Panc1 (cell line): ENCODE results near the gene CCDC85C. TPM values are rescaled to one million over a fixed set of nuclear protein-coding genes. Genes with fewer than 3 reads are reported as not detected.

ENCODE experiments used
- ATAC-seq: fragments of 200-7000 bp; cut with Tn5 transposase; 2 replicates; pipeline ENCODE4 v1.9.1; 2020; ENCODE audit warnings: mild to moderate bottlenecking, moderate library complexity
- BruUV-seq: library from RNA; stranded (reverse); fragments of 400-500 nt; replicated peaks from 2 replicates; lab custom pipeline; 2021; lab: Mats Ljungman, UMichigan
- CTCF ChIA-PET: fragments of 300-600 bp; sonication (Branson Sonifier 250); formaldehyde crosslinking; loops from one replicate; lab custom pipeline; 2022; ENCODE audit warnings: antibody characterized with exemption; lab: Charles Lee
- POLR2A ChIA-PET: fragments of 300-600 bp; sonication (Branson Sonifier 250); formaldehyde crosslinking; loops from one replicate; lab custom pipeline; 2022; ENCODE audit warnings: antibody characterized with exemption; lab: Charles Lee
- DNase-seq: peaks from one replicate; pipeline ENCODE4 v3.0.0-alpha.2; 2010; ENCODE audit warnings: low read depth, low spot score
- H3K27ac ChIP-seq: 2 replicates; pipeline ENCODE4 v1.5.1; 2011; ENCODE audit warnings: mild to moderate bottlenecking, low read length, inconsistent platforms
- H3K27me3 ChIP-seq: fragments of 200-500 bp; sonication (Bioruptor generic); 2 replicates; pipeline ENCODE4 v1.6.0; 2014; ENCODE audit warnings: low read length, inconsistent platforms; ENCODE audit not compliant: control insufficient read depth, insufficient read depth
- H3K36me3 ChIP-seq: fragments of 200-500 bp; sonication (Bioruptor generic); 2 replicates; pipeline ENCODE4 v1.5.1; 2014; ENCODE audit warnings: inconsistent platforms, mild to moderate bottlenecking, low read length, moderate library complexity; ENCODE audit not compliant: control insufficient read depth, insufficient read depth
- H3K4me1 ChIP-seq: 2 replicates; pipeline ENCODE4 v1.5.1; 2011; ENCODE audit warnings: inconsistent platforms, mild to moderate bottlenecking, low read length, moderate library complexity; ENCODE audit not compliant: control insufficient read depth, insufficient read depth
- H3K4me3 ChIP-seq, 2 experiments: 2 replicates each; pipeline ENCODE4 v1.5.1; 2011 to 2012; ENCODE audit warnings: low read depth in 2 of 2, low read length in 2 of 2, mild to moderate bottlenecking in 2 of 2, inconsistent platforms in 1 of 2, moderate library complexity in 1 of 2
- H3K9me3 ChIP-seq: fragments of 200-500 bp; sonication (Bioruptor generic); 2 replicates; pipeline ENCODE4 v1.5.1; 2014; ENCODE audit warnings: low read depth, mild to moderate bottlenecking, inconsistent platforms, low read length, moderate library complexity; ENCODE audit not compliant: control insufficient read depth, insufficient read depth
- POLR2AphosphoS5 ChIP-seq: IDR thresholded peaks from 2 replicates; pipeline ENCODE4 v1.6.1; 2012; ENCODE audit warnings: mild to moderate bottlenecking, low read depth, low read length, moderate library complexity
- SIN3A ChIP-seq: IDR thresholded peaks from 2 replicates; pipeline ENCODE4 v1.6.1; 2012; ENCODE audit warnings: low read depth, mild to moderate bottlenecking, low read length, moderate library complexity, borderline replicate concordance; ENCODE audit not compliant: insufficient read depth
- TCF7L2 ChIP-seq: IDR thresholded peaks from 2 replicates; pipeline ENCODE4 v1.6.1; 2011; ENCODE audit warnings: mild to moderate bottlenecking, low read depth, low read length, inconsistent platforms
- in situ Hi-C: cut with HindIII; loops from 2 replicates; pipeline ENCODE4 v1.10.0; 2016; ENCODE audit warnings: low sequenced_read_pairs, low pct_unique_long_range_greater_than_20kb
- intact Hi-C: fragments of 100-400 bp; cut with micrococcal nuclease; formaldehyde crosslinking; loops from one replicate; pipeline ENCODE4 v1.10.0; 2022; ENCODE audit not compliant: unreplicated experiment
- total RNA-seq: library from RNA; stranded (reverse); gene quantifications from one replicate; pipeline ENCODE4 v1.2.1, GENCODE V29; 2021; ENCODE audit not compliant: unreplicated experiment
- TF ChIP-seq, protein P1 (sequence below): fragments of 450-650 bp; IDR thresholded peaks from 2 replicates; pipeline ENCODE4 v1.5.1; 2017; ENCODE audit warnings: mild to moderate bottlenecking
- TF ChIP-seq, protein P2 (sequence below), 2 experiments: IDR thresholded peaks; 2 replicates each; pipeline ENCODE4 v1.6.1; 2011 to 2012; ENCODE audit warnings: low read depth in 2 of 2, control low read depth in 1 of 2, low read length in 1 of 2, mild to moderate bottlenecking in 1 of 2, moderate library complexity in 1 of 2; ENCODE audit not compliant: insufficient read depth in 1 of 2

Gene CCDC85C
- total RNA-seq, 1 experiment from 2014 or later = 96.6 TPM

DNA sequence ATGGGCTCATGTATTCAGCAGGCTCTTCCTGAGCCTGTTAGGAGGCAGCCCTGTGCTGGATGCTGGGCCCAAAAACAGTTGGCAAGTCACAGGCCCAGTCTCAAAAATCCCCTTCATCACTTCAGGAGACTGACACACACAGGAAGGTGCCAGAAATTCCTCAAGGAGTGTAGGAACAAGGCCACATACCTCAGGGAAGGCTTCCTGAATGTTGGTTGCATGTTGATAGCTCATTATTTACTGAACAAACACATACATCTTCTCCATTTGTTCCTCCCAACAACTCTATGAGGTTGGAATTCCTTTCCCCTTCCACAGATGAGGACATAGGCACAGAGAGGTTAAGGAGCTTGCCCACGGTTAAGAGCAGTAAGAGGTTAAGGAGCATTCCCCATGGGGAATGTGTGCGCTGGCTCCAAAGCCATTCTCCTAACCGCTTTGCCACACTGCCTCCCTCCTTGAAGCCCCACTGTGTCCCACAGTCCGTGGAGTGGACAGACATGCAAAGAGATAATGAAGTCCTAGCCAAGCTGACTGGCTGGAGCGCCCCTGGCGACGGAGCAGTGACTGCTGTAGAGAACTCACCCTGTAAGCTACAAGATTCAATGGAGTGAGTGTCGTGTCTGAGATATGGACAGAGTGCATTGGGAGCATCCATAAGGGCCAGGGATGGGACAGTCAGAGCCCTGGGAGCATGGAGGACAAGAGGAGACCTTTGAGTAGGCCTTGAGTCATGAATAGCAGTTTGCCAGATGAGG, 44.2 kb upstream of the CCDC85C start:
- Histone ChIP-seq H3K9me3 (no peaks in the 10 kb centered on the region), H3K27me3 (no peaks in the 10 kb centered on the region), H3K4me3 (no peak overlapping the region), H3K27ac (no peak overlapping the region), H3K4me1 (no peaks in the 10 kb centered on the region), H3K36me3 (no peaks in the 10 kb centered on the region)
- no peak for TF ChIP-seq SIN3A
- TF ChIP-seq POLR2AphosphoS5 = no peak
- no peak for TF ChIP-seq TCF7L2
- TF ChIP-seq, protein P1, sequence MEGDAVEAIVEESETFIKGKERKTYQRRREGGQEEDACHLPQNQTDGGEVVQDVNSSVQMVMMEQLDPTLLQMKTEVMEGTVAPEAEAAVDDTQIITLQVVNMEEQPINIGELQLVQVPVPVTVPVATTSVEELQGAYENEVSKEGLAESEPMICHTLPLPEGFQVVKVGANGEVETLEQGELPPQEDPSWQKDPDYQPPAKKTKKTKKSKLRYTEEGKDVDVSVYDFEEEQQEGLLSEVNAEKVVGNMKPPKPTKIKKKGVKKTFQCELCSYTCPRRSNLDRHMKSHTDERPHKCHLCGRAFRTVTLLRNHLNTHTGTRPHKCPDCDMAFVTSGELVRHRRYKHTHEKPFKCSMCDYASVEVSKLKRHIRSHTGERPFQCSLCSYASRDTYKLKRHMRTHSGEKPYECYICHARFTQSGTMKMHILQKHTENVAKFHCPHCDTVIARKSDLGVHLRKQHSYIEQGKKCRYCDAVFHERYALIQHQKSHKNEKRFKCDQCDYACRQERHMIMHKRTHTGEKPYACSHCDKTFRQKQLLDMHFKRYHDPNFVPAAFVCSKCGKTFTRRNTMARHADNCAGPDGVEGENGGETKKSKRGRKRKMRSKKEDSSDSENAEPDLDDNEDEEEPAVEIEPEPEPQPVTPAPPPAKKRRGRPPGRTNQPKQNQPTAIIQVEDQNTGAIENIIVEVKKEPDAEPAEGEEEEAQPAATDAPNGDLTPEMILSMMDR = no peak
- TF ChIP-seq, protein P2, sequence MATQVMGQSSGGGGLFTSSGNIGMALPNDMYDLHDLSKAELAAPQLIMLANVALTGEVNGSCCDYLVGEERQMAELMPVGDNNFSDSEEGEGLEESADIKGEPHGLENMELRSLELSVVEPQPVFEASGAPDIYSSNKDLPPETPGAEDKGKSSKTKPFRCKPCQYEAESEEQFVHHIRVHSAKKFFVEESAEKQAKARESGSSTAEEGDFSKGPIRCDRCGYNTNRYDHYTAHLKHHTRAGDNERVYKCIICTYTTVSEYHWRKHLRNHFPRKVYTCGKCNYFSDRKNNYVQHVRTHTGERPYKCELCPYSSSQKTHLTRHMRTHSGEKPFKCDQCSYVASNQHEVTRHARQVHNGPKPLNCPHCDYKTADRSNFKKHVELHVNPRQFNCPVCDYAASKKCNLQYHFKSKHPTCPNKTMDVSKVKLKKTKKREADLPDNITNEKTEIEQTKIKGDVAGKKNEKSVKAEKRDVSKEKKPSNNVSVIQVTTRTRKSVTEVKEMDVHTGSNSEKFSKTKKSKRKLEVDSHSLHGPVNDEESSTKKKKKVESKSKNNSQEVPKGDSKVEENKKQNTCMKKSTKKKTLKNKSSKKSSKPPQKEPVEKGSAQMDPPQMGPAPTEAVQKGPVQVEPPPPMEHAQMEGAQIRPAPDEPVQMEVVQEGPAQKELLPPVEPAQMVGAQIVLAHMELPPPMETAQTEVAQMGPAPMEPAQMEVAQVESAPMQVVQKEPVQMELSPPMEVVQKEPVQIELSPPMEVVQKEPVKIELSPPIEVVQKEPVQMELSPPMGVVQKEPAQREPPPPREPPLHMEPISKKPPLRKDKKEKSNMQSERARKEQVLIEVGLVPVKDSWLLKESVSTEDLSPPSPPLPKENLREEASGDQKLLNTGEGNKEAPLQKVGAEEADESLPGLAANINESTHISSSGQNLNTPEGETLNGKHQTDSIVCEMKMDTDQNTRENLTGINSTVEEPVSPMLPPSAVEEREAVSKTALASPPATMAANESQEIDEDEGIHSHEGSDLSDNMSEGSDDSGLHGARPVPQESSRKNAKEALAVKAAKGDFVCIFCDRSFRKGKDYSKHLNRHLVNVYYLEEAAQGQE (IDR thresholded peaks at IDR 0.05; ENCODE audit: insufficient read depth in 1 of 2, low read depth in 2 of 2, low read length in 1 of 2) = no peak
- BruUV-seq = no TSS peak
- DNase-seq (no peak), ATAC-seq (no peak)
- ChIA-PET POLR2A (no interaction called here), CTCF (no interaction called here)
- intact Hi-C loops = no loop called here
- in situ Hi-C loops = no loop called here

DNA sequence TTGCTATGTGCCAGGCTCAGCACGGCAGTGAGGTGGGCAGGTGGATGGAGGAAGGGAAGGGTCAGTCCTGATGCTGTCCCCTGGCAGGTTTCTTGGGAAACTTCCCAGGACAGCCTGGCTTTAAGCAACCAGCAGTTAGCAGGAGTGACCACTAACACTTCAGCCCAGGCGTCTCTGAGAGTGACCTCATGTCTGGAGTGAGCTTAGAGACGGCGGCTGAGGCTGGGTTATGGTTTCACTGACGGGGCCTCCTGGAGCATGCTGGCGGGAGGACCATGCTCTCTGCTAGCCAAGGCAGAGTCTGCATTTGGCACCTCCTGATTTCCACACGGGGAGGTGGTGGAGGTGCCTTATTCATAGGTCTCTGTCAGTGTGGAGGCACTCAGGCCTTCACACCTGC, 43.4 kb upstream of the CCDC85C start:
- H3K27ac ChIP-seq = no peak overlapping the region
- H3K9me3 ChIP-seq = no peaks in the 10 kb centered on the region
- intact Hi-C loops (no loop called here), in situ Hi-C loops (no loop called here)
- ChIA-PET CTCF (no interaction called here), POLR2A (no interaction called here)
- H3K36me3 ChIP-seq = no peaks in the 10 kb centered on the region
- TF ChIP-seq, protein P2 (IDR thresholded peaks at IDR 0.05; ENCODE audit: insufficient read depth in 1 of 2, low read depth in 2 of 2, low read length in 1 of 2) = no peak
- TF ChIP-seq TCF7L2 (no peak), POLR2AphosphoS5 (no peak), SIN3A (no peak)
- TF ChIP-seq, protein P1 = no peak
- no peaks in the 10 kb centered on the region for H3K4me1 ChIP-seq
- ATAC-seq (no peak), DNase-seq (no peak)
- H3K27me3 ChIP-seq = no peaks in the 10 kb centered on the region
- no peak overlapping the region for H3K4me3 ChIP-seq
- BruUV-seq = no TSS peak
